Measurements from ENCODE around the gene UBE2H.

GRCh38 chr7:129807863-129808262, 144.9 kb downstream of the UBE2H start:
- TF ChIP-seq CTCF (IDR thresholded peaks at IDR 0.05; ENCODE audit: poor library complexity), result no peak
- no peak for TF ChIP-seq EZH2phosphoT487 (IDR thresholded peaks at IDR 0.05; ENCODE audit: low read depth, severe bottlenecking, unreplicated experiment)
